GM20431 (cell line): Measurements from ENCODE around the gene HYI.
"Not testable (repeated sequence)": the region's sequence is repeated elsewhere in the genome, so short reads cannot be mapped to it uniquely, and the experiment has no call there.

Source experiments
- in situ Hi-C: fragments of 300-500 bp; cut with MseI, MboI; formaldehyde crosslinking; loops from one replicate; pipeline ENCODE4 v1.15.0; 2020; ENCODE audit warnings: low sequenced_read_pairs; ENCODE audit not compliant: unreplicated experiment

The HYI gene, protein sequence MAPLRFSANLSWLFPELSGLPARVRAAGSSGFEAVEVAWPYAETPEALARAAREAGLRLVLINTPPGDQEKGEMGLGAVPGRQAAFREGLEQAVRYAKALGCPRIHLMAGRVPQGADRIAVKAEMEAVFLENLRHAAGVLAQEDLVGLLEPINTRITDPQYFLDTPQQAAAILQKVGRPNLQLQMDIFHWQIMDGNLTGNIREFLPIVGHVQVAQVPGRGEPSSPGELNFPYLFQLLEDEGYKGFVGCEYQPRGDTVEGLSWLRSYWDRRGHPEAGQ

GRCh38 chr1:43453442-43454269, at the start of gene HYI:
Gene HYI (minus strand): TSS chr1:43453931. CDS start chr1:43453793, 138 bp downstream.
- in situ Hi-C loops: no loop called here

DNA sequence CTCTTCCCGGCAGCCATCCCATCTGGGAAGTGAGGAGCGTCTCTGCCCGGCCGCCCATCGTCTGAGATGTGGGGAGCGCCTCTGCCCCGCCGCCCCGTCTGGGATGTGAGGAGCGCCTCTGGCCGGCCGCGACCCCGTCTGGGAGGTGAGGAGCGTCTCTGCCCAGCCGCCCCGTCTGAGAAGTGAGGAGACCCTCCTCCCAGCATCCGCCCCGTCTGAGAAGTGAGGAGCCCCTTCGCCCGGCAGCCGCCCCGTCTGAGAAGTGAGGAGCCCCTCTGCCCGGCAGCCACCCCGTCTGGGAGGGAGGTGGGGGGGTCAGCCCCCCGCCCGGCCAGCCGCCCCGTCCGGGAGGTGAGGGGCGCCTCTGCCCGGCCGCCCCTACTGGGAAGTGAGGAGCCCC, 48.1 kb upstream of the HYI start:
- in situ Hi-C loops: not testable (repeated sequence)

GRCh38 chr1:43499898-43500297, 46.2 kb upstream of the HYI start:
- in situ Hi-C loops: no loop called here

DNA sequence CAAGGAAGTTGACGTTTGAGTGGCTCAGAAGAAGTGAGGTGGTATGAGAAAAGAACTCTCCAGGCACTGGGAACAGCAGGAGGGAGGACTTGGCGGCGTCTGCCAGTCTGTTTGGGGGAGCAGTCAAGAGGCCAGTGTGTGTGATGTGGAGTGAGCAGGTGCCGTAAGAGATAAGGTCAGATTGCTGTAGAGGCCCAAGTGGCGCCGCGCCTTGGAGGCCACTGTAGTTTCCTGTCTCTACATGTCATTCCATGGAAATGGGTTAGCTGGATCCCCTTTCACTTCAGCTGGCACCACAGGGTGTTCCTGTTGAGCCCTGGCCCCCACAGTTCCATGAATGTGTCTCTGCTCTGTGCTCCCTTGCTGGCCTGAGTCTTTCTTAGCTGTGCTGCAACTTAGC, 41.5 kb upstream of the HYI start:
- in situ Hi-C loops: no loop called here

DNA sequence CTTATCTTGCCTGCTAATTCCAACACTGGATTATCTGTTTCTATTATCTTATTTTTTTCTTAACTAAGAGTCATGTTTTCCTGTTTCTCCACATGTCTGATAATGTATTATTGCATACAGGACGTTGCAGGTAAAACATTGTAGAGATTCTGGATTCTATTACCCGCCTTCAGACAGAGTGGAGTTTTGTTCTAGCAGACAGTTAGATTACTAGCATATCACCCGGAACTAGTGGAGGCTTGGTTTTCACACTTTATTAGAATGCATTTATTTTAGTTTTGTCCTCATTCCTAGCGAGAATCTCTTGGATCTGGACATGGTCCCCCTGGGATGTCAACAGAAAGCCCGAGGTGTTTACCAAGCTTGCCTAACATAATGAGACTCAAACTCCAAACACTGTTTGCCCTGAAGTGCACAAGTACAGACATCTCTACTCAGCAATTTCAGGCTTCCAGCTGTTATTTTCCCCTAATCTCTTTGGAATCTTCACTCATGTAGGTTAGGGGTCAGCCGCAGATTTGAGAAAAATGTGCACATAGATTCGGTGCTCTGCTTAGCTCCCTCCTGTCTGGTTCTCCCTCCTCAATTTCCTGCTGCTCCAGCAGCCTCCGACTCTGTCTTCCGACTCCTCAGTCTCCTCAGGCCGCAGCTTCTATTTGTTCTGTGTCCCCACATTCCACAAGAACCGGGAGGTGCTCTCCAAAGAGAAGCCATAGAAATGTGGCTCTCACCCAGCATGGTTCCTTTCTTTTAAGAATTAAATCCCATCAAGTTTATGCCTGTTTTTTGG, 40.1 kb upstream of the HYI start:
- in situ Hi-C loops: no loop called here

GRCh38 chr1:43492826-43493225, 39.1 kb upstream of the HYI start:
- in situ Hi-C loops: no loop called here

DNA sequence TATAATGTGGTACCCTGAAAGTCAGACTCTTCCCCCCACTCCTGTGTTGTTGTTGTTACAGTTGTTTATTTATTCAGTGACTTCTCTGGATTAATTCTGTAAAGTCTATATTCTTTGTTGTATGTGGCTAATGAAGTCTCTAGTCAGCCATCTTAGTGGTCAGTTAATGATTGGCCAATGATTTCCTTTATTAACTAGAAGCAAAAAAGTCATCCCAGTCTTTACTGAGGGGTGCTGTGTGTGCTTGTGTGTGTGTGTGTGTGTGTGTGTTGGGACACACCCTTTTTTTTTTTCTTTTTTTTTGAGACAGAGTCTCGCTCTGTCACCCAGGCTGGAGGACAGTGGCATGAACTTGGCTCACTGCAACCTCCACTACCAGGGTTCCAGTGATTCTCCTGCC, 37.3 kb upstream of the HYI start:
- in situ Hi-C loops: no loop called here

DNA sequence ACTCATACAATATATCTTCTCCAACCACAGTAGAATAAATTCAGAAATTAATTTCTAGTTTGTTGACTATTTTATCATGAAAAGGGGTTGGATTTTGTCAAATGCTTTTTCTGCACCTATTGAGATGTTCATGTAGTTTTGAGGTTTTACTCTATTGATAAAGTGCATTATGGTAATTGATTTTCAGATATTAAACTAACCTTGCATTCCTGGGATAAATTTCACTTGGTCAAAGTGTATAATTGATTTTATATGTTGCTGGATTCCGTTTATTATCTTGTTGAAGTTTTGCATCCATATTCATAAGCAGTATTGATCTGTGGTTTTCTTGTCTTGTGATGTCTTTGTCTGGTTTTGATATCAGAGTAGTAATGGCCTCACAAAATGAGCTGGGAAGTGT, 34.4 kb upstream of the HYI start:
- in situ Hi-C loops: no loop called here

DNA sequence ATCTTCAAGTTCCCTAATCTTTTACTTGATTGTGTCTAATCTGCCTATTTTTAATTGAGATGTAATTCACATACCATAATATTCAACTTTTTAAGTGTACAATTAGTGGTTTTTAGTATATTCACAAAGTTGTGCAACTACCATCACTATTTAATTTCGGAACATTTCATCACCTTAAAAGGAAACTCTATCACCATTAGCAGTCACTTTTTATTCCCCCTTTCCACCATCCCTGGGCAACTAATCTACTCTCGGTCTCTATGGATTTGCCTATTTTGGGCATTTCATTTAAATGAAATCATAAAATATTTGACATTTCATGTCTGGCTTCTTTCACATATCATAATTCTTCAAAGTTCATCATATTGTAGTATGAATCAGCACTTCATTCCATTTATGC, 30.6 kb upstream of the HYI start:
- in situ Hi-C loops: no loop called here

GRCh38 chr1:43482215-43482614, 28.5 kb upstream of the HYI start:
- in situ Hi-C loops: no loop called here

DNA sequence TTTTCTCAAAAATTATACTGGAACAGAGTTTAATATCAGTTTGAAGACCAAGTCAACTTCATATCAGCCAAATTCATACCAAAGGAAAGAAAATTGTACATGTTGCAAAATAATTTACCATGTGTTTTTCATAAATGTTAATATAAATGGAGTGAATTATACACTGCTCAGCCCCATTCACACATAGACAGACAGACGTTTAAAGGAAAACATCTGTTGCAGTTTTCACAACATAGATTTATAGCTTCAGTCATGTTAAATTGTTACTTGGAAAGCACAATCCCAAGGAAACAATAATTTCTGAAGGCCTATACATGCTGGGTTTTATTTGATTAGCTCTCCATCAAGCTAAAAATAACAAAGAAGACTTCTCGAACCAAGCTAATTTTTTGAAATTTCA, 27.8 kb upstream of the HYI start:
- in situ Hi-C loops: no loop called here

- in situ Hi-C loops: no loop called here
Measured at GRCh38 chr1:43479414-43479813, 25.7 kb upstream of the HYI start.

DNA sequence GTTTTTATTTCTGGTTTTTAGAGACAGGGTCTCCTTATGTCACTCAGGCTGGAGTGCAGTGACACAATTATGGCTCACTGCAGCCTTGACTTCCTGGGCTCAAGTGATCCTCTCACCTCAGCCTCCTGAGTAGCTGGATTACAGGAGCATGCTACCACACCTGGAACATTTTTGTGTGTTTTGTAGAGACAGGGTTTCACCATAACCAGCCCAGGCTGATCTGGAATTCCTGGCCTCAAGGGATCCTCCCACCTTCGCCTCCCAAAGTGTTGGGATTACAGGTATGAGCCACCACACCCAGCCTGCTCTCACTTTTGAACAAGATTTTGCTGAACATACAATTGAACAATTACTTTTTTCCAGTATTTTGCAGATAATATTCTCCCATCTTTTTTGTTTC, 24.0 kb upstream of the HYI start:
- in situ Hi-C loops: no loop called here

DNA sequence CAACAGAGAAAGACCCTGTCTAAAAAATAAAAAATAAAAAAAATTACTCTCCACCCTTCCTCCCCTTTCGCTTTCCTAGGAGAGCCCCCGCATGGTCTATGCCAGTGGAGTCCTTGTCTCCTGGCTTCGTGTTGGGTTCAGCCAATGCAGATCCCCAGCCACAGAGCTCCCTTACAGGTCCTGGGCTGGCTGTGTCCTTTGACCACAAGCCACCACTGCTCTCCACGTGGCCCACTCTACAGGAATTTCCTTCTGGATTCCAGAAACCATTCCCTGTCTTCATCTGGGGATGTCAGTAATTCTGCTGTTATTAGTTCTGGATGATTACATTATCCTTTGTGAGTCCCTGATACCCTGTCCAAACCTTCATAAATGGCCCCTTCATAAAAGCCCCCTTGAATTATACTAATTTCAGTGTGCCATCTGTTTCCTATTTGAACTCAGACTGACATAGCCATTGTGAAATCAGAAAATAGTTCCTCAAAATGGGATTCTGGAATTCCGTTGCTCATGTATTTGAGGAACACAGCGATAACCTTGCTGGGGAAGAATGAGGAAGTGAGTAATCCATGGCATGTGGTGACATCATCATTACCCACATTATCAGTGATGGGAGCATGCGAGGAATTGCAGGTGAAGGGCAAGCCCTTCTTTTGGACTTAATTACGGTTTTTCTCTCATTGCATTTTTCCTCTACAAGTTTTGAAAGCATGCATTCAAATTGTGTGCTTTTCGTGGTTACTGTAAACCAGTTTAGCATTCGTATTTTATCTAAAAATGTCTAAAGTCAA, 22.1 kb upstream of the HYI start:
- in situ Hi-C loops: not testable (repeated sequence)

DNA sequence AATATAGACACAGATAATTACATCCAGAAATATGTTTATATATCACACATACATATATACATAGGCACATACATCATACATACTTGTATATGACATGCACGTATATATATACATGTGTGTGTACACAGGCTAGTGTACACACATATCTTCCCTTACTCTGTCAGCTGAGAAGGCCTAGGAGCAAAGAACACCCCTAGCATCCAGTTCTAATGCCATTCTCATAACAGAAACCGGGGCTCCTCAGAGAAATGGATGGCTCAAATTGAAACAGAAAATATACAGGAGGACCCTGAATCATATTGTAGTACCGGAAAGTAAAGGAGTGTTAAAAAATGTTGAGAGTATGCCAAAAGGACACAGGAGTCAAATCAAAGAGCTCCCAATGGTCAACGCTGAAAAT, 19.7 kb upstream of the HYI start:
- in situ Hi-C loops: no loop called here

- in situ Hi-C loops: not testable (repeated sequence)
Measured at GRCh38 chr1:43472463-43473151, 18.9 kb upstream of the HYI start.

DNA sequence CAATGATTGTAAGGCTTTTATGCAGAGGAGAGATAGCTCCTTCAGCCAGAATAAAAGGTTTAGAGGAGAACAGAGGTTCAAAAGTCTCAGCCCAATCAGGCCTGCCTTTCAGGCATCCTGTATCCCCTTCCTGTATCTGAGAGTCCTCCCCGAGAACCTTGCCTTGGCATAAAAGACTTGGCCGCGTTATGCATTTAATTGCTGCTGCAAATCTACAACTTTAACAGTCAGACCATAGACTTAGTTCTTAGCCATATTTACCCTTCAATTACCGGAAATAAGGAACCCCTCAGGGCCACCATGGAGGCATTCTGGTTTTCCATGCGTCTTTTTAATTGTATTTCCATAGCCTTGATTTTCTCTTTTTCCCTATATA, 18.3 kb upstream of the HYI start:
- in situ Hi-C loops: no loop called here

DNA sequence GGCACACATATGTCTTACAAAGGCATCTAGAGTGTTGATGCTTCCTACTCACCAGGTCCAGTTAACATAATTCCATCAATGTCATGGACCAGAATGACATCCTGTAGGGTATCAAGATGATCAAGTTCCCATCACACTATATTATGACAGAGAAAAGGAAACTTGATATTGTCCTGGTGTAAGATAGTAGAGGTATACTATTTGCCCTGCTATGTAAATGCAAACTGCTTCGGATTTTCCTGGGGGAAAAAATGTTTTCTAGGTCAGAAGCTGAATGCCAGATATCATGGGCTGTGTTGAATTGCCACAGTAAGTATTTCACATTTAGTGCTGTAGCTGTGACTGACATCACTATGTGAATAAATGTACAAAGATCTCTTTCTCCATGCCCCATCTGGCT, 16.2 kb upstream of the HYI start:
- in situ Hi-C loops: no loop called here

- in situ Hi-C loops: no loop called here
Measured at GRCh38 chr1:43468414-43468813, 14.7 kb upstream of the HYI start.

GRCh38 chr1:43466403-43466802, 12.7 kb upstream of the HYI start:
- in situ Hi-C loops: no loop called here
